ENCODE data around the gene CDH3.

GRCh38 chr16:68636064-68636560 is 9.0 kb upstream of the CDH3 start:
- TF ChIP-seq YBX1 (IDR thresholded peaks at IDR 0.05) (no peak), BHLHE40 (IDR thresholded peaks at IDR 0.05; ENCODE audit: borderline replicate concordance in 1 of 2, low read depth in 2 of 2, low read length in 1 of 2) (no peak)
